GM23338 (cell line): ENCODE data around the gene RIOX2. TPM values are rescaled to one million over a fixed set of nuclear protein-coding genes. Genes with fewer than 3 reads are reported as not detected.

ENCODE experiments used
- ATAC-seq: fragments of 200-7000 bp; cut with Tn5 transposase; 3 replicates; pipeline ENCODE4 v1.9.1; 2020
- DNase-seq: peaks from one replicate; pipeline ENCODE4 v3.0.0-alpha.2; 2015; ENCODE audit warnings: low spot score
- H2AFZ ChIP-seq: fragments of 200-600 bp; sonication (generic); 2 replicates; pipeline ENCODE4 v1.8.0; 2016; ENCODE audit warnings: antibody characterized with exemption, mild to moderate bottlenecking, moderate library complexity
- H3F3A ChIP-seq: fragments of 200-600 bp; sonication (generic); replicated peaks from 2 replicates; pipeline ENCODE4 v1.8.0; 2017; ENCODE audit warnings: antibody characterized with exemption, mixed run types, low read depth
- H3K27ac ChIP-seq: fragments of 200-600 bp; sonication (generic); 2 replicates; pipeline ENCODE4 v1.6.1; 2016; ENCODE audit warnings: low read depth
- H3K27me3 ChIP-seq: fragments of 200-600 bp; sonication (generic); 2 replicates; pipeline ENCODE4 v1.8.0; 2016; ENCODE audit warnings: mild to moderate bottlenecking, mixed run types, moderate library complexity; ENCODE audit not compliant: insufficient read depth
- H3K36me3 ChIP-seq: fragments of 200-600 bp; sonication (generic); 2 replicates; pipeline ENCODE4 v1.8.0; 2016; ENCODE audit warnings: mild to moderate bottlenecking; ENCODE audit not compliant: insufficient read depth
- H3K4me1 ChIP-seq: fragments of 200-600 bp; sonication (generic); 2 replicates; pipeline ENCODE4 v1.8.0; 2016; ENCODE audit warnings: mild to moderate bottlenecking, moderate library complexity; ENCODE audit not compliant: insufficient read depth
- H3K4me2 ChIP-seq: fragments of 200-600 bp; sonication (generic); 2 replicates; pipeline ENCODE4 v1.7.1; 2017; ENCODE audit warnings: mixed run types
- H3K4me3 ChIP-seq: fragments of 200-600 bp; sonication (generic); 2 replicates; pipeline ENCODE4 v1.6.1; 2016; ENCODE audit warnings: mixed run types
- H3K79me2 ChIP-seq: fragments of 200-600 bp; sonication (generic); replicated peaks from 2 replicates; pipeline ENCODE4 v1.8.0; 2017; ENCODE audit warnings: mild to moderate bottlenecking; ENCODE audit not compliant: insufficient read depth
- H3K9me2 ChIP-seq: fragments of 200-600 bp; sonication (generic); 2 replicates; pipeline ENCODE4 v1.8.0; 2017; ENCODE audit not compliant: insufficient read depth
- H4K20me1 ChIP-seq: fragments of 200-600 bp; sonication (generic); replicated peaks from 2 replicates; pipeline ENCODE4 v1.8.0; 2017; ENCODE audit warnings: mild to moderate bottlenecking; ENCODE audit not compliant: insufficient read depth
- H3K27ac Mint-ChIP-seq: 2 replicates; pipeline ENCODE4 v1.8.0; 2020; ENCODE audit warnings: inconsistent platforms, mild to moderate bottlenecking, moderate library complexity, mixed read lengths
- H3K27me3 Mint-ChIP-seq: 3 replicates; pipeline ENCODE4 v1.8.0; 2022; ENCODE audit warnings: low read depth, mild to moderate bottlenecking, moderate library complexity, mixed read lengths, inconsistent platforms; ENCODE audit not compliant: insufficient read depth, poor library complexity
- H3K36me3 Mint-ChIP-seq: 3 replicates; pipeline ENCODE4 v1.8.0; 2021; ENCODE audit warnings: low read depth, mild to moderate bottlenecking, inconsistent platforms, moderate library complexity, mixed read lengths
- H3K4me1 Mint-ChIP-seq: 3 replicates; pipeline ENCODE4 v1.8.0; 2020; ENCODE audit warnings: mild to moderate bottlenecking, inconsistent platforms, mixed read lengths
- H3K4me3 Mint-ChIP-seq: 3 replicates; pipeline ENCODE4 v1.8.0; 2021; ENCODE audit warnings: moderate library complexity, mild to moderate bottlenecking, inconsistent platforms, mixed read lengths
- H3K9me3 Mint-ChIP-seq: 3 replicates; pipeline ENCODE4 v1.8.0; 2020; ENCODE audit warnings: moderate library complexity, mild to moderate bottlenecking, inconsistent platforms, mixed read lengths
- CREB1 ChIP-seq: fragments of 250-450 bp; sonication (Bioruptor Pico); IDR thresholded peaks from 2 replicates; pipeline ENCODE4 v1.5.0; 2020; ENCODE audit warnings: low read depth, mild to moderate bottlenecking, moderate library complexity
- EZH2 ChIP-seq: fragments of 200-600 bp; sonication (generic); IDR thresholded peaks from one replicate; pipeline ENCODE4 v1.8.0; 2017; ENCODE audit warnings: antibody characterized with exemption, mild to moderate bottlenecking, low read depth; ENCODE audit not compliant: unreplicated experiment
- EZH2phosphoT487 ChIP-seq: fragments of 200-600 bp; sonication (generic); IDR thresholded peaks from one replicate; pipeline ENCODE4 v1.8.1; 2018; ENCODE audit warnings: antibody characterized with exemption; ENCODE audit not compliant: unreplicated experiment
- JUNB ChIP-seq: IDR thresholded peaks from one replicate; pipeline ENCODE4 v1.6.1; 2016; ENCODE audit warnings: antibody characterized with exemption; ENCODE audit not compliant: unreplicated experiment
- NANOG ChIP-seq: IDR thresholded peaks from 2 replicates; pipeline ENCODE4 v1.6.1; 2016; ENCODE audit warnings: antibody characterized with exemption, borderline replicate concordance
- POLR2AphosphoS5 ChIP-seq: IDR thresholded peaks from 2 replicates; pipeline ENCODE4 v1.6.1; 2016; ENCODE audit warnings: antibody characterized with exemption, low read depth
- REST ChIP-seq: IDR thresholded peaks from one replicate; pipeline ENCODE4 v1.6.1; 2018; ENCODE audit warnings: antibody characterized with exemption; ENCODE audit not compliant: unreplicated experiment
- STAT1 ChIP-seq: IDR thresholded peaks from one replicate; pipeline ENCODE4 v1.6.1; 2016; ENCODE audit warnings: antibody characterized with exemption; ENCODE audit not compliant: unreplicated experiment
- ZNF114 ChIP-seq: fragments of 250-450 bp; sonication (Bioruptor Pico); IDR thresholded peaks from 2 replicates; pipeline ENCODE4 v1.5.0; 2020; ENCODE audit warnings: mild to moderate bottlenecking, moderate library complexity
- ZNF331 ChIP-seq: fragments of 250-450 bp; sonication (Bioruptor Pico); IDR thresholded peaks from 2 replicates; pipeline ENCODE4 v1.5.0; 2020; ENCODE audit warnings: low read depth, mild to moderate bottlenecking, moderate library complexity
- ZNF462 ChIP-seq: fragments of 250-450 bp; sonication (Bioruptor Pico); IDR thresholded peaks from 2 replicates; pipeline ENCODE4 v1.5.0; 2020; ENCODE audit warnings: mild to moderate bottlenecking, moderate library complexity
- polyA plus RNA-seq: library from polyadenylated mRNA; unstranded; fragments of >200 nt; fragmentation: Nextera tagmentation; extraction: Ambion mirVana; gene quantifications from 2 replicates; pipeline ENCODE4 v1.2.1, GENCODE V29; 2016
- total RNA-seq: library from RNA; depleted of rRNA; stranded (reverse); fragments of >200 nt; shearing (Covaris generic); gene quantifications from 2 replicates; pipeline ENCODE4 v1.2.3, GENCODE V29; 2014
- TF ChIP-seq, protein P1 (sequence below): IDR thresholded peaks from 2 replicates; pipeline ENCODE4 v1.6.1; 2016; ENCODE audit warnings: antibody characterized with exemption
- TF ChIP-seq, protein P2 (sequence below), 2 experiments: fragments of 200-600 bp in 1 of 2; sonication (generic) in 1 of 2; conservative IDR thresholded peaks; 2 replicates each; pipeline versions ENCODE4 v1.5.1 to v1.6.1; 2016 to 2017; ENCODE audit warnings: antibody characterized with exemption in 2 of 2, low read depth in 2 of 2, mild to moderate bottlenecking in 2 of 2, moderate library complexity in 1 of 2

Gene RIOX2
- total and polyA plus RNA-seq, 2 experiments from 2014 or later: 9.0 to 10.7 TPM

DNA sequence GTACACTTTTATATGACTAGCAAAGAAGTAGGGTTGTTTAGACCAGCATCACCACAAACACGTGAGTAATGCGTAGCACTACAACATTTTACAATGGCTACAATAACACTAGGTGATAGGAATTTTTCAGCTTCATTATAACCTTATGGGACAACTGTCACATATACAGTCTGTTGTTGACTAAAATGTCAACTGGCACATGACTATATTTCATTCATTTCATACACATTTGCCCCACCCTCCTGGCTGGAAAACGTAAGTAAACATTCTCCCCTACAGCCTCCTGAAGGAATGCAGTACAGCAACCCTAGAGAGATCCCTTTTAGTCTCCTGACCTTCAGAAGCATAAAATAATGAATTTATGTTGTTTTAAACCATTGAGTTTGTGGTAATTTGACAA lies 16.2 kb downstream of the RIOX2 start:
- no peaks in the 10 kb centered on the region for H3K9me3 Mint-ChIP-seq

More for the DNA sequence above, 16.2 kb downstream of the RIOX2 start:
- Histone ChIP-seq H3K36me3 (no peaks in the 10 kb centered on the region; the same call in 1 of the 2 replicates), H4K20me1 (no peaks in the 10 kb centered on the region), H3K4me1 (no peaks in the 10 kb centered on the region), H3K4me3 (no peak overlapping the region), H3K27me3 (no peaks in the 10 kb centered on the region), H3K9me2 (no peaks in the 10 kb centered on the region), H2AFZ (no peak overlapping the region), H3K27ac (no peak overlapping the region), H3K4me2 (no peak overlapping the region), H3K79me2 (no peaks in the 10 kb centered on the region), H3F3A (no peaks in the 10 kb centered on the region)
- H3K27ac Mint-ChIP-seq: no peak overlapping the region
- ATAC-seq: no peak
- DNase-seq: no peak
- TF ChIP-seq EZH2 (no peak), ZNF462 (CRISPR knock-in tag) (no peak), ZNF114 (CRISPR knock-in tag) (no peak), NANOG (no peak), ZNF331 (CRISPR knock-in tag) (no peak), EZH2phosphoT487 (no peak), REST (no peak), STAT1 (no peak), POLR2AphosphoS5 (no peak), JUNB (no peak), CREB1 (CRISPR knock-in tag) (no peak)
- TF ChIP-seq, protein P1, sequence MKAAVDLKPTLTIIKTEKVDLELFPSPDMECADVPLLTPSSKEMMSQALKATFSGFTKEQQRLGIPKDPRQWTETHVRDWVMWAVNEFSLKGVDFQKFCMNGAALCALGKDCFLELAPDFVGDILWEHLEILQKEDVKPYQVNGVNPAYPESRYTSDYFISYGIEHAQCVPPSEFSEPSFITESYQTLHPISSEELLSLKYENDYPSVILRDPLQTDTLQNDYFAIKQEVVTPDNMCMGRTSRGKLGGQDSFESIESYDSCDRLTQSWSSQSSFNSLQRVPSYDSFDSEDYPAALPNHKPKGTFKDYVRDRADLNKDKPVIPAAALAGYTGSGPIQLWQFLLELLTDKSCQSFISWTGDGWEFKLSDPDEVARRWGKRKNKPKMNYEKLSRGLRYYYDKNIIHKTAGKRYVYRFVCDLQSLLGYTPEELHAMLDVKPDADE: no peak
- TF ChIP-seq, protein P2, sequence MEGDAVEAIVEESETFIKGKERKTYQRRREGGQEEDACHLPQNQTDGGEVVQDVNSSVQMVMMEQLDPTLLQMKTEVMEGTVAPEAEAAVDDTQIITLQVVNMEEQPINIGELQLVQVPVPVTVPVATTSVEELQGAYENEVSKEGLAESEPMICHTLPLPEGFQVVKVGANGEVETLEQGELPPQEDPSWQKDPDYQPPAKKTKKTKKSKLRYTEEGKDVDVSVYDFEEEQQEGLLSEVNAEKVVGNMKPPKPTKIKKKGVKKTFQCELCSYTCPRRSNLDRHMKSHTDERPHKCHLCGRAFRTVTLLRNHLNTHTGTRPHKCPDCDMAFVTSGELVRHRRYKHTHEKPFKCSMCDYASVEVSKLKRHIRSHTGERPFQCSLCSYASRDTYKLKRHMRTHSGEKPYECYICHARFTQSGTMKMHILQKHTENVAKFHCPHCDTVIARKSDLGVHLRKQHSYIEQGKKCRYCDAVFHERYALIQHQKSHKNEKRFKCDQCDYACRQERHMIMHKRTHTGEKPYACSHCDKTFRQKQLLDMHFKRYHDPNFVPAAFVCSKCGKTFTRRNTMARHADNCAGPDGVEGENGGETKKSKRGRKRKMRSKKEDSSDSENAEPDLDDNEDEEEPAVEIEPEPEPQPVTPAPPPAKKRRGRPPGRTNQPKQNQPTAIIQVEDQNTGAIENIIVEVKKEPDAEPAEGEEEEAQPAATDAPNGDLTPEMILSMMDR (conservative IDR thresholded peaks at IDR 0.05; ENCODE audit: low read depth in 2 of 2): no peak
- no peaks in the 10 kb centered on the region; the same call in 1 of the 3 replicates for H3K36me3 Mint-ChIP-seq
- H3K4me3 Mint-ChIP-seq: no peak overlapping the region
- peaks cover 3% of the 10 kb centered on the region; the same call in 2 of the 3 replicates for H3K4me1 Mint-ChIP-seq
- no peaks in the 10 kb centered on the region for H3K27me3 Mint-ChIP-seq
